ENCODE data around the gene TMPRSS11A.

DNA sequence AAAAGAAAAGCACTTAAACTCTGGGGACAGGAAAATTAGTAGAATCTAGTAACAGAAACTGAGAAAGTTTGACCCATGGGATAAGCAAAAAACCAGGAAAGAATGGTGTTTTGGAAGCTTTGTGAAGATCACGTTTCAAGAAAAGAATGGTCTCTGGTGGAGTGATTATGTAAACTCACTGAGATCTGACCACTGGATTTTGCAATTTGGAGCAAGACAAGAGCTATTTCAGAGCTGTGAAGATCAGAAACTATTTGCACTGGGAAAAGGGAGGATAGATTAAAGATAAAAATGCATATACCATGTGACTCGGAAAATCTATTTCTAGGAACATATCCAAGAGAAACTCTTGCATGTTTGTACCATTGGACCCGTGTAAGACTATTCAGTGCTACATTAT is 83.8 kb downstream of the TMPRSS11A start:
- TF ChIP-seq, protein P1, sequence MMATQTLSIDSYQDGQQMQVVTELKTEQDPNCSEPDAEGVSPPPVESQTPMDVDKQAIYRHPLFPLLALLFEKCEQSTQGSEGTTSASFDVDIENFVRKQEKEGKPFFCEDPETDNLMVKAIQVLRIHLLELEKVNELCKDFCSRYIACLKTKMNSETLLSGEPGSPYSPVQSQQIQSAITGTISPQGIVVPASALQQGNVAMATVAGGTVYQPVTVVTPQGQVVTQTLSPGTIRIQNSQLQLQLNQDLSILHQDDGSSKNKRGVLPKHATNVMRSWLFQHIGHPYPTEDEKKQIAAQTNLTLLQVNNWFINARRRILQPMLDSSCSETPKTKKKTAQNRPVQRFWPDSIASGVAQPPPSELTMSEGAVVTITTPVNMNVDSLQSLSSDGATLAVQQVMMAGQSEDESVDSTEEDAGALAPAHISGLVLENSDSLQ (IDR thresholded peaks at IDR 0.05), result no peak
- no peak for TF ChIP-seq CTBP1 (IDR thresholded peaks at IDR 0.05; ENCODE audit: borderline replicate concordance)
- TF ChIP-seq NFRKB (IDR thresholded peaks at IDR 0.05), result no peak

Data from HEK293T (cell line).